GM12878 (cell line): ENCODE data around the gene CAMTA1. TPM values are rescaled to one million over a fixed set of nuclear protein-coding genes. Genes with fewer than 3 reads are reported as not detected.

Source experiments
- ATAC-seq: fragments of 200-7000 bp; cut with Tn5 transposase; 3 replicates; pipeline ENCODE4 v1.9.1; 2020; ENCODE audit warnings: mild to moderate bottlenecking, moderate library complexity
- BruUV-seq: library from RNA; stranded (reverse); fragments of 400-500 nt; replicated peaks from 2 replicates; lab custom pipeline; 2021; lab: Mats Ljungman, UMichigan
- CTCF ChIA-PET: fragments of 300-600 bp; sonication (Branson Sonifier 250); formaldehyde crosslinking; extraction: SDS; loops from one replicate; lab custom pipeline; 2021; ENCODE audit warnings: inconsistent platforms; lab: Yijun Ruan, JAX
- POLR2A ChIA-PET: fragments of 350-600 bp; formaldehyde crosslinking; extraction: SDS; loops from one replicate; lab custom pipeline; 2021; ENCODE audit warnings: inconsistent platforms; lab: Charles Lee
- RAD21 ChIA-PET: fragments of 300-600 bp; sonication (Branson Sonifier 250); formaldehyde crosslinking; loops from one replicate; lab custom pipeline; 2023; ENCODE audit warnings: antibody characterized with exemption; ENCODE audit not compliant: unreplicated experiment; lab: Charles Lee
- SMC1A ChIA-PET: fragments of 300-600 bp; sonication (Branson Sonifier 250); formaldehyde crosslinking; loops from one replicate; lab custom pipeline; 2023; ENCODE audit not compliant: unreplicated experiment, uncharacterized antibody; lab: Charles Lee
- DNase-seq: peaks from one replicate; pipeline ENCODE4 v3.0.0-alpha.2; 2011; ENCODE audit warnings: low read depth, low spot score
- FAIRE-seq: peaks from 3 replicates; lab custom pipeline; 2011; peaks lifted over from hg19 to GRCh38; lab: Jason Lieb, UNC
- H2AFZ ChIP-seq: 2 replicates; pipeline ENCODE4 v1.6.0; 2011; ENCODE audit warnings: low read depth, low read length, control low read depth; ENCODE audit not compliant: control insufficient read depth
- H3K27ac ChIP-seq: 2 replicates; pipeline ENCODE4 v1.5.1; 2011; ENCODE audit warnings: control low read depth; ENCODE audit not compliant: control insufficient read depth, insufficient read depth
- H3K27me3 ChIP-seq, 2 experiments: replicated peaks in 1 of 2; 2 replicates each; pipeline versions ENCODE4 v1.6.0 to v1.6.1; 2011; ENCODE audit warnings: low read length in 1 of 2; ENCODE audit not compliant: control insufficient read depth in 2 of 2, insufficient read depth in 2 of 2
- H3K36me3 ChIP-seq, 2 experiments: 2 replicates each; pipeline ENCODE4 v1.5.1; 2011; ENCODE audit warnings: low read length in 1 of 2; ENCODE audit not compliant: control insufficient read depth in 2 of 2, insufficient read depth in 2 of 2
- H3K4me1 ChIP-seq: 2 replicates; pipeline ENCODE4 v1.6.1; 2011; ENCODE audit warnings: mild to moderate bottlenecking, low read length, moderate library complexity, mixed read lengths; ENCODE audit not compliant: control insufficient read depth, insufficient read depth
- H3K4me2 ChIP-seq: 2 replicates; pipeline ENCODE4 v1.6.0; 2011; ENCODE audit warnings: control low read depth; ENCODE audit not compliant: control insufficient read depth, insufficient read depth
- H3K4me3 ChIP-seq: fragments of 200-600 bp; sonication (generic); 2 replicates; pipeline ENCODE4 v1.5.1; 2016
- H3K79me2 ChIP-seq: 2 replicates; pipeline ENCODE4 v1.6.0; 2011; ENCODE audit warnings: low read length; ENCODE audit not compliant: control insufficient read depth, insufficient read depth
- H3K9ac ChIP-seq: 2 replicates; pipeline ENCODE4 v1.8.0; 2011; ENCODE audit warnings: low read length, control low read depth, mixed read lengths; ENCODE audit not compliant: control insufficient read depth, insufficient read depth
- H3K9me3 ChIP-seq: replicated peaks from 3 replicates; pipeline ENCODE4 v1.5.1; 2011; ENCODE audit warnings: mild to moderate bottlenecking, low read length; ENCODE audit not compliant: control insufficient read depth, insufficient read depth
- H4K20me1 ChIP-seq: 2 replicates; pipeline ENCODE4 v1.6.0; 2011; ENCODE audit not compliant: control insufficient read depth, insufficient read depth
- ATF7 ChIP-seq: fragments of 450-650 bp; IDR thresholded peaks from 2 replicates; pipeline ENCODE4 v1.6.1; 2016; ENCODE audit warnings: low read depth, mild to moderate bottlenecking
- FOXM1 ChIP-seq: IDR thresholded peaks from 2 replicates; pipeline ENCODE4 v1.6.1; 2012; ENCODE audit warnings: low read depth, mild to moderate bottlenecking, inconsistent platforms, low read length, moderate library complexity
- GABPA ChIP-seq: IDR thresholded peaks from 2 replicates; pipeline ENCODE4 v1.6.1; 2014; ENCODE audit warnings: antibody characterized with exemption, low read depth, mild to moderate bottlenecking, inconsistent platforms
- IRF4 ChIP-seq: IDR thresholded peaks from 2 replicates; pipeline ENCODE4 v1.6.1; 2011; ENCODE audit warnings: low read depth, low read length
- PML ChIP-seq: IDR thresholded peaks from 2 replicates; pipeline ENCODE4 v1.6.1; 2012; ENCODE audit warnings: low read length, inconsistent platforms
- SMAD1 ChIP-seq: fragments of 450-650 bp; IDR thresholded peaks from 2 replicates; pipeline ENCODE4 v1.6.1; 2018; ENCODE audit warnings: mild to moderate bottlenecking, low read depth; ENCODE audit not compliant: partially characterized antibody
- USF1 ChIP-seq: IDR thresholded peaks from 2 replicates; pipeline ENCODE4 v1.6.1; 2011; ENCODE audit warnings: borderline replicate concordance, low read depth, mild to moderate bottlenecking, moderate library complexity, mixed read lengths, low read length; ENCODE audit not compliant: insufficient read depth; ENCODE audit errors: extremely low read length
- USF2 ChIP-seq: IDR thresholded peaks from 2 replicates; pipeline ENCODE4 v1.6.1; 2011; ENCODE audit warnings: low read depth, low read length, improper control_type of control experiment, borderline replicate concordance
- WRNIP1 ChIP-seq: IDR thresholded peaks from 2 replicates; pipeline ENCODE4 v1.6.1; 2011; ENCODE audit warnings: low read depth, low read length, improper control_type of control experiment, borderline replicate concordance
- ZNF207 ChIP-seq: fragments of 450-650 bp; IDR thresholded peaks from 2 replicates; pipeline ENCODE4 v1.6.1; 2014; ENCODE audit warnings: antibody characterized with exemption, mild to moderate bottlenecking, borderline replicate concordance
- WGBS: methylation state at CpG from one replicate; pipeline ENCODE4 v1.1.6; 2016; ENCODE audit warnings: low lambda C conversion rate; ENCODE audit not compliant: insufficient replicate concordance, insufficient coverage; ENCODE audit errors: missing lambda C conversion rate; 5-methylcytosine and 5-hydroxymethylcytosine counted together
- in situ Hi-C: fragments of 300-500 bp; cut with MboI; formaldehyde crosslinking; loops from 9 replicates; pipeline ENCODE4 v1.14.3; 2018; ENCODE audit warnings: mixed read lengths
- intact Hi-C: fragments of 100-400 bp; cut with micrococcal nuclease; formaldehyde crosslinking; loops from one replicate; pipeline ENCODE4 v1.14.2; 2022; ENCODE audit not compliant: unreplicated experiment
- polyA plus RNA-seq, 11 experiments: library from polyadenylated mRNA; depleted of rRNA in 4 of 11; unstranded in 6 of 11; stranded (reverse) in 5 of 11; fragments of >200 nt; fragmentation: Nextera tagmentation in 4 of 11; fragmentation: Illumina TruSeq in 1 of 11; extraction: Ambion mirVana in 4 of 11; extraction: Trizol in 1 of 11; gene quantifications; 1 replicate in 1 of 11; 2 replicates in 10 of 11; pipeline versions ENCODE4 v1.2.1 to v1.2.3, GENCODE V29; 2011 to 2016; ENCODE audit warnings: inconsistent platforms in 2 of 11, missing spikeins in 2 of 11, low read depth in 1 of 11
- total RNA-seq, 4 experiments: library from RNA; depleted of rRNA in 3 of 4; stranded (reverse); fragments of >200 nt in 3 of 4; fragmentation: Illumina TruSeq in 1 of 4; extraction: Trizol in 1 of 4; gene quantifications; 2 replicates each; pipeline versions ENCODE4 v1.2.1 to v1.2.3, GENCODE V29; 2013 to 2021

Gene CAMTA1
- total and polyA plus RNA-seq, 10 of the 15 experiments (the other 5 are each of a cell fraction or from before 2014, with no cell fraction given) = 37.7 to 148 (median 76.4) TPM

DNA sequence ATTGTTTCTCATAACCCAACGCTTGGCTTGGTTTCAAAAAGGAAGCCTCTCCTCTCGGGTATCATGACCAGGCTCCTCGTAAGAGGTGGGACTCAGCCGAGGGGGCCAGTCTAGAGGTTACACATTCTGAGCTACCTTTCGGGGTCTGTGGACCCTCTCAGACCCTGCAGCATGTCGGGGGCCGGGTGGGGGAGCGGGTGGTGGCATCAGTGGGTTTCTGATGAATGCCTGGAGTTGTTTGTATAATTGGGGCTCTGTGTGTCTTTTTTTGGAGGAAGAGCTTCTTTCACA, 229.3 kb downstream of the CAMTA1 start:
- ChIA-PET CTCF (no interaction called here), RAD21 (no interaction called here)
- Histone ChIP-seq H3K27ac (no peak overlapping the region), H3K4me1 (no peaks in the 10 kb centered on the region), H2AFZ (no peak overlapping the region)
- no TSS peak for BruUV-seq
- no peak for FAIRE-seq
- TF ChIP-seq ATF7 (no peak), PML (no peak), FOXM1 (no peak)
- TF ChIP-seq, all 136 proteins: peak for 0
- in situ Hi-C loops = no loop called here
- no peaks in the 10 kb centered on the region for H3K9me3 ChIP-seq
- peaks cover 0 to 1% of the 10 kb centered on the region in 2 experiments; a peak in 2 of 4 replicates for H3K27me3 ChIP-seq
- ChIA-PET SMC1A (no interaction called here), POLR2A (no interaction called here)
- H4K20me1 ChIP-seq = no peaks in the 10 kb centered on the region
- H3K36me3 ChIP-seq = no peaks in the 10 kb centered on the region
- no peaks in the 10 kb centered on the region for H3K79me2 ChIP-seq
- intact Hi-C loops = no loop called here
- DNase-seq (no peak), ATAC-seq (no peak)
- H3K4me2 ChIP-seq = no peak overlapping the region
- WGBS = 17% methylated on average over 8 of the region's 8 CpGs
- H3K9ac ChIP-seq = no peak overlapping the region
- no peak overlapping the region for H3K4me3 ChIP-seq

- ChIA-PET SMC1A (no interaction called here), CTCF (no interaction called here), POLR2A (no interaction called here), RAD21 (no interaction called here)
- 47% methylated on average over 6 of the region's 7 CpGs for WGBS
- Histone ChIP-seq H2AFZ (no peak overlapping the region), H4K20me1 (no peaks in the 10 kb centered on the region), H3K79me2 (no peaks in the 10 kb centered on the region), H3K4me3 (no peak overlapping the region), H3K27ac (no peak overlapping the region), H3K9me3 (no peaks in the 10 kb centered on the region), H3K9ac (no peak overlapping the region), H3K4me1 (no peaks in the 10 kb centered on the region), H3K27me3 (peaks cover 0 to 1% of the 10 kb centered on the region in 2 experiments; a peak in 2 of 4 replicates), H3K36me3 (no peaks in the 10 kb centered on the region), H3K4me2 (no peak overlapping the region)
- no TSS peak for BruUV-seq
- TF ChIP-seq ZNF207 (no peak), GABPA (no peak), IRF4 (no peak), SMAD1 (no peak), USF2 (no peak), WRNIP1 (no peak), FOXM1 (no peak), USF1 (no peak)
- DNase-seq (no peak), FAIRE-seq (no peak), ATAC-seq (no peak)
- intact Hi-C loops = no loop called here
- in situ Hi-C loops = no loop called here
Observed at GRCh38 chr1:7015022-7015421, 229.8 kb downstream of the CAMTA1 start.
